ENCODE results near the gene B9D1.

DNA sequence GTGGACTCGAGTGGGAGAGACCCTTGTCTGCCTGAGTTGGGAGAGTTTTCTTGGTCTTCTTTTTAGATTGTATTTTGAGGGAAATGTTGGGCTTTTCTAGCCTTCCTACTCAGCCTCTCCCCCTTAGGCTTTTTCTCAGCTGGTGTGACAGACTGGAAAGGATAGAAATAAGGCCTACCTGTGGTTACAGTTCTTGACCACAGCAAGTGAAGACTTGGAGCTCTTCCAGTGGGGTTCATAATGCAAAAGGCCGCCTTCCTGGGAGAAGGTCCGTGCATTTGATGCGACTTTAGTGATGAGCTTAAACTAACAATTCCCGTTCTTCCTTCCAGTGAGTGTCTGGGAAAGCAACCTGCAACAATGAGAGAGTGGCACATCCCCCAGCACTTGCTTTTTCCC, 56.8 kb downstream of the B9D1 start:
- TF ChIP-seq, protein P1, sequence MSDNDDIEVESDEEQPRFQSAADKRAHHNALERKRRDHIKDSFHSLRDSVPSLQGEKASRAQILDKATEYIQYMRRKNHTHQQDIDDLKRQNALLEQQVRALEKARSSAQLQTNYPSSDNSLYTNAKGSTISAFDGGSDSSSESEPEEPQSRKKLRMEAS (IDR thresholded peaks at IDR 0.05) = no peak
- TF ChIP-seq TAF1 (IDR thresholded peaks at IDR 0.05; ENCODE audit: low read depth) (no peak), RAD21 (IDR thresholded peaks at IDR 0.05; ENCODE audit: low read depth) (no peak), USF1 (IDR thresholded peaks at IDR 0.05) (no peak), EP300 (IDR thresholded peaks at IDR 0.05; ENCODE audit: borderline replicate concordance) (no peak)
